RPMI8226 (cell line): ENCODE data around the gene BIRC5.
"Not testable (repeated sequence)": the region's sequence is repeated elsewhere in the genome, so short reads cannot be mapped to it uniquely, and the experiment has no call there.

Experiments used
- DNase-seq: peaks from one replicate; pipeline ENCODE4 v3.0.0-alpha.2; 2015

Gene BIRC5

DNA sequence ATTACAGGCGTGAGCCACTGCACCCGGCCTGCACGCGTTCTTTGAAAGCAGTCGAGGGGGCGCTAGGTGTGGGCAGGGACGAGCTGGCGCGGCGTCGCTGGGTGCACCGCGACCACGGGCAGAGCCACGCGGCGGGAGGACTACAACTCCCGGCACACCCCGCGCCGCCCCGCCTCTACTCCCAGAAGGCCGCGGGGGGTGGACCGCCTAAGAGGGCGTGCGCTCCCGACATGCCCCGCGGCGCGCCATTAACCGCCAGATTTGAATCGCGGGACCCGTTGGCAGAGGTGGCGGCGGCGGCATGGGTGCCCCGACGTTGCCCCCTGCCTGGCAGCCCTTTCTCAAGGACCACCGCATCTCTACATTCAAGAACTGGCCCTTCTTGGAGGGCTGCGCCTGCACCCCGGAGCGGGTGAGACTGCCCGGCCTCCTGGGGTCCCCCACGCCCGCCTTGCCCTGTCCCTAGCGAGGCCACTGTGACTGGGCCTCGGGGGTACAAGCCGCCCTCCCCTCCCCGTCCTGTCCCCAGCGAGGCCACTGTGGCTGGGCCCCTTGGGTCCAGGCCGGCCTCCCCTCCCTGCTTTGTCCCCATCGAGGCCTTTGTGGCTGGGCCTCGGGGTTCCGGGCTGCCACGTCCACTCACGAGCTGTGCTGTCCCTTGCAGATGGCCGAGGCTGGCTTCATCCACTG lies at the start of gene BIRC5:
TSS of gene BIRC5 (plus strand) at position 238 of the 690 bp plus-strand sequence. CDS start at position 302, 64 bp downstream.
- DNase-seq: peak; percentile 96

DNA sequence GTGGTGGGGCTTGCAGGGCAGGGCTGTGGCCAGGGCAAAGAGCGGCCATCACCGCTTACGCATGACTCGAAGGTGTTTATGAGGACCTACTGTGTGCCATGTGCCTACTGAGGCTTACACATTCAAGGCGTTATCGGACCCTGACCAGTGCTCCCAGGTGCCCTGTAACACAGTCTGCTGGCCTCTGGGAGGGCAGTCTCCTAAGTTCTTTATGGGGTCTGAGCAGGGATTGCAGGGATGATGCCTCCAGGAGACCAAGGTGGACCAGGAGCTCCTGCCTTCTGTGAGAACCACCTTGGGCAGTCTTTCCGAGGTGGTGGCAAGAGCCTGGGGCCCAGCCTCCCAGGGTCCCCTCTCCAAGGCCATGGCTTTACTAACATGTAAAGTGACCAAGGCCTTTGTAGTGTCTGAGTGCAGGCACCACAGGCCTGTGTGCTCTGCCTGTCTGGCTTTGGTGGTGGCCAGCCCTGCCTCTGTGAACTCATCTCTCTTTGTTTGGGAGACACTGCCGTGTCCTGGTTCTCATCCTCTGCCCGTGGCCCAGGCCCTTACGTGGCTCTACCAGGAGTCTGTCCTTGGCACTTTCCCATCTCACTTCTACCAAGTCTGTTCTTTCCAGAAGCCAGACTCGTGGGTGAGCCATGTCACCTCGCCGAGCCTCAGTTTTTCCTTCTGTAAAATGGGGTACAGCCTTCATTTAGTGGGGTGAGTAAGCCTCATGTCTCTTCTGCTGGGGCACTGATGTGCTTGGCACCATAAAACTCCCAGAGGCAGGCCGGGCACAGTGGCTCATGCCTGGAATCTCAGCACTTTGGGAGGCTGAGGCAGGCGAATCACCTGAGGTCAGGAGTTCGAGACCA lies 49.1 kb upstream of the BIRC5 start:
- DNase-seq: no peak

DNA sequence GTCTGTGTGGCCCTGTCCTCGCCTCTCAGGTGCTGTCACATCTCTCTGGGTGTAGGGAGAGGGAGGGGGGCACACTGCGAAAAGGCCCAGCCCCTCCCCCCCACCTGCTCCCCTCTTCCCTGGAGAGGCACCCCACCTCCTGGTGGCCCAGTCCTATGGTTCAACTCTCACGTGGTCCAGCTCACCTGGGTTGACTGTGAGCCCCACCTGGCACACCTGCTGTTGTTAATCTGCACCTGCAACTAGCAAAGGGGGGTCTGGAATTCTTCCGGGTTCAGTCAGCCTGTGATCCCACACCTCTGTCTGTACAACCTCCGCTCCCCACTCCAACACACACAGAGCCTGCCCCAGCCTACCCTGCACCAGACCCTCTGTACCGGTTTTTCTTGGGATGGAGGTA lies 47.6 kb upstream of the BIRC5 start:
- peak; percentile 60 for DNase-seq

DNA sequence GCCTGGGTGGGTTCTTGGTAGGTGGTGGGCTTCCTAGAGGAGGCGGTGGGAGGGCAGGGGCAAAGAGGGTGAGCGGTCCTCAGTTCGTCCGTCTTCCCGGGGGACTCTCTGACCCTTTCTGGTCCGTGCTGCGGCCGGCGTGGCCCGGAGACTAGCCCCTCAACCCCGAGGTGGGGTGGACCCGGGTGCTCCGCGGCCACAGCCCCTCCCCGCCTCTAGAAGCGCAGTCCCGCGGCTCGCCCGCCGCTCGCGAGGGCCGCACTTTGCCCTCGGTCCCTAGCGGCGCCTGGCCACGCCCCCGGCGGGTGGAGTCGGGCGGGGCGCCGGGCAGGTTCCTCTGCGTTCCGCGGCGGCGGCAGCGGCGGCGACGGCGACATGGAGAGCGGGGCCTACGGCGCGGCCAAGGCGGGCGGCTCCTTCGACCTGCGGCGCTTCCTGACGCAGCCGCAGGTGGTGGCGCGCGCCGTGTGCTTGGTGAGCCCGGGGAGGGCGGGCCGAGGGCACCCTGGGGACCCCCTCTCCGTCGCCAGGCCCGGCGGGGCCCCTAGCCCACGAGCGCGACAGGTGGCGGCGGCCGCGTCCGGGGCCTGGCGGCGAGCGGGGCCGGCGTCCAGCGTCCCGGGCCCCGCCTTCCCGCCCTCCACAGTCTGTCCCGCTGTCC lies 45.7 kb upstream of the BIRC5 start, which contains the start of gene SYNGR2:
TSS of gene SYNGR2 (plus strand) at position 340 of the 661 bp plus-strand sequence. CDS start at position 376, 36 bp downstream.
- DNase-seq: peak; percentile 94

DNA sequence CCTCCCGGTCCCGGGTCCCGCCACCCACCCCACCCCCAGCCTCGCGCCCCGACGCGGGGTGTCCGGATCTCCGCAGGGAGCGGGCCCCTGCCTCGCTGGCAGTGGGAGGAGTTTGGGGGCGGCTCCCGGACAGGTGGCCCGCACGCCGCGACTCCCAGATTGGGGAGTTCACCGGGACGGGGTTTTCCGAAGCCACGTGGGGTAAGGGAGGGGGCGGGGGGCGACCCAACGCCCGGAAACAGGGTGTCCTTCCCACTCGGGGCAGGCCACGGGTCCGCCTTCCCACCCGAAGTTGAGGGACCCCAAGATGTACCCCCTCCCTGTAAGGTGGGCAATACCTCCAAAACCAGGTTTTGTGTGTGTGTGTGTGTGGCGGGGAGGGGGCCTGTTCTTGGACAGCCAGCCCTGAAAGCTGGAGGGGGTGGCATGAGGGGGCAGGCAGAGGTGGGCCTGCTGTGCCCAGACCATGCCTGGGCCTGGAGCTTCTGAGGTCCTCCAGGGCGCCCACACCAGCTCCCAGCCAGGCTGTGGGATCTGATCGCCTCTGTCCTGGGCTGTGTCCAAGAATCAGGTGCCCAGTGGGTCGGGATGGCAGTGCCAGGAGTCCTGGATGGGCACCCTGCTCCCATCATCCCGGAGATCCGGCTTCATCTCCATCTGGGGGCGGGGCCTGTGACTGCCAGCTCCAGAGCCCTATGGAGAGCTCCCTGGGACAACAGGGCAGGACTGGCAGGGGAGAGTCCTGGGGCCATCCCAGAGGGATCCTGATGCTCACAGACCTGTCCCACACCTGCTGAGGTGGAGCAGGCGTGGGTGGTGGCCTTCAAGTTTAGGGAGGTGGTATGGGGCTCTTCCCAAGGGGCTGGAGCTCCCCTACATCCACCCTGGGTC lies 44.9 kb upstream of the BIRC5 start:
- peak; percentile 59 for DNase-seq

DNA sequence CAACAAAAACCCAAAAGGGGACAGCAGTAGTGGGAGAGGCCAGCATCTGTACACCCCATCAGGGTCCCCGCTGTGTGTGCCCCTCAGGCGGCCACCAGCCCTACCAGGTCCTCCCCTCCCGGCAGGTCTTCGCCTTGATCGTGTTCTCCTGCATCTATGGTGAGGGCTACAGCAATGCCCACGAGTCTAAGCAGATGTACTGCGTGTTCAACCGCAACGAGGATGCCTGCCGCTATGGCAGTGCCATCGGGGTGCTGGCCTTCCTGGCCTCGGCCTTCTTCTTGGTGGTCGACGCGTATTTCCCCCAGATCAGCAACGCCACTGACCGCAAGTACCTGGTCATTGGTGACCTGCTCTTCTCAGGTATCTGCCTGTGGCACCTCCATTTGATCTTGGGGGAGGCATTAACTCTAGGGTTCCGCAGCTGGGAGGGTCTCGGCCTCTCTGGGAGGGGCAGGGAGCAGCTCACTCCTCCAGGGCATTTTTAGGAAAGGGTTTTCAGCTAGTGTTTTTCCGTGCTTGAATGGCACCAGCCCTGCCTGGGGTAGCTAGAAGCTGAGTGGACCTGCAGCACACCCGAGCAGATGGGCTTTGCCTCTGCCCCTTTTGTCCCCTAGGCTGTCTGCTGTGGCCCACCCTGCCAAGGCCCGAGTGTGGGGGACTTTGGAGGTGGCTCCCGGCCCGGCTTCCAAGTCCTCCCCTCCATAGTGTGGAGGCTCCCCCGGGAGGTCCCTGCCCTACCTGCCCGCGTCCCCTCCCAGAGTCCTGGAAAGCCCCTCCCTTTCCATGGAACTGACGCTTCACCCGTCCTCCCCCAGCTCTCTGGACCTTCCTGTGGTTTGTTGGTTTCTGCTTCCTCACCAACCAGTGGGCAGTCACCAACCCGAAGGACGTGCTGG lies 43.1 kb upstream of the BIRC5 start:
- no peak for DNase-seq

DNA sequence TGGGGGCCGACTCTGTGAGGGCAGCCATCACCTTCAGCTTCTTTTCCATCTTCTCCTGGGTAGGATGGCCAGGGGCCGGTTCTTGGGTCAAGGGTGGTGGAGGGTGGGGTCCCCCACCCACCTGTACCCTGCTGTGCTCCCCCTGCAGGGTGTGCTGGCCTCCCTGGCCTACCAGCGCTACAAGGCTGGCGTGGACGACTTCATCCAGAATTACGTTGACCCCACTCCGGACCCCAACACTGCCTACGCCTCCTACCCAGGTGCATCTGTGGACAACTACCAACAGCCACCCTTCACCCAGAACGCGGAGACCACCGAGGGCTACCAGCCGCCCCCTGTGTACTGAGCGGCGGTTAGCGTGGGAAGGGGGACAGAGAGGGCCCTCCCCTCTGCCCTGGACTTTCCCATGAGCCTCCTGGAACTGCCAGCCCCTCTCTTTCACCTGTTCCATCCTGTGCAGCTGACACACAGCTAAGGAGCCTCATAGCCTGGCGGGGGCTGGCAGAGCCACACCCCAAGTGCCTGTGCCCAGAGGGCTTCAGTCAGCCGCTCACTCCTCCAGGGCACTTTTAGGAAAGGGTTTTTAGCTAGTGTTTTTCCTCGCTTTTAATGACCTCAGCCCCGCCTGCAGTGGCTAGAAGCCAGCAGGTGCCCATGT lies 42.3 kb upstream of the BIRC5 start:
- not testable (repeated sequence) for DNase-seq

DNA sequence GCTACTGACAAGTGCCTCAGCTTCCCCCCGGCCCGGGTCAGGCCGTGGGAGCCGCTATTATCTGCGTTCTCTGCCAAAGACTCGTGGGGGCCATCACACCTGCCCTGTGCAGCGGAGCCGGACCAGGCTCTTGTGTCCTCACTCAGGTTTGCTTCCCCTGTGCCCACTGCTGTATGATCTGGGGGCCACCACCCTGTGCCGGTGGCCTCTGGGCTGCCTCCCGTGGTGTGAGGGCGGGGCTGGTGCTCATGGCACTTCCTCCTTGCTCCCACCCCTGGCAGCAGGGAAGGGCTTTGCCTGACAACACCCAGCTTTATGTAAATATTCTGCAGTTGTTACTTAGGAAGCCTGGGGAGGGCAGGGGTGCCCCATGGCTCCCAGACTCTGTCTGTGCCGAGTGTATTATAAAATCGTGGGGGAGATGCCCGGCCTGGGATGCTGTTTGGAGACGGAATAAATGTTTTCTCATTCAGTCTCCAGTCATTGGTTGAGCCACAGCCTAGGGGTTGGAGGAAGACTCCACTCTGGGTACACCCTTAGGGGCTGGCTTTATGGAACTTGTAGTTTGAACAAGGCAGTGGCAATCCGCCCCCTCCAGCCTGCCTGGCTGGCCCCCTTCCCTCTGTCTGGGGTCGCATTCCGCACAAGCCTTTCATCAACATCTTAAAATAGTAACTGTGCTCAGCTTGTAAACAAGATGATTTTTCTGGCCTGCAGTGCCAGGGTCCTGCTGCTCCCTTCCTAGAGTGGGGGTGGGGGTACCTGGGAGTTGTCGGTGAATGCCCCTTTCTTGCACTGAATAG lies 41.6 kb upstream of the BIRC5 start:
- DNase-seq: peak; percentile 27

DNA sequence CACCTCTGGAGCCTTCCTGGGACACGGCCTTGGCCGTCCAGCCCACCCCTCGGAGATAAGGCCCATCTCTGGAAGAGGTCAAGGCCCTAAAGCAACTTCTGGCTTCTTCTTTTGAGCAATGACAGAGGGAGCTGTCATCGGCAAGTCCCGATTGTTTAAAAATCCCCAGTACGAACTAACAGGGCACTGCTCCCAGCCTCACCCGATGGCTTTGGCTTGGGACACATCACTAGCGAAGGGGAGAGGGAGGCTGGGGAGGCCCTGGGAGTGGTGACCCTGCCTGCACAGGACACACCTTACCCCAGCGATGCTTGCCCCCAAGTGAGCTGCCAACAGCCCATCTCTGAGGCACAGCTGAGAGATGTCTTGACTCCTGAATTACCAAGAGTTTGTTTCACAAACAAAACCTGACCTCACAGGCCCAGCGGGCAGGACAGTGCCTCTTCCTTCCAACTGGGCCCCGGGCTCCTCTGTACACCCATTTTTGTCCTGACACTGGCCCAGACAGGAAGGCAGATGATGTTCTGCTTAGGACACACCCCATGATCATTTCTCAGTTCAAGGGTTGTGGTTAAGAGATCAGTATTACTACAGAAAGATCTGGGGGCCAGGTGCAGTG lies 40.8 kb upstream of the BIRC5 start:
- DNase-seq: peak; percentile 62

DNA sequence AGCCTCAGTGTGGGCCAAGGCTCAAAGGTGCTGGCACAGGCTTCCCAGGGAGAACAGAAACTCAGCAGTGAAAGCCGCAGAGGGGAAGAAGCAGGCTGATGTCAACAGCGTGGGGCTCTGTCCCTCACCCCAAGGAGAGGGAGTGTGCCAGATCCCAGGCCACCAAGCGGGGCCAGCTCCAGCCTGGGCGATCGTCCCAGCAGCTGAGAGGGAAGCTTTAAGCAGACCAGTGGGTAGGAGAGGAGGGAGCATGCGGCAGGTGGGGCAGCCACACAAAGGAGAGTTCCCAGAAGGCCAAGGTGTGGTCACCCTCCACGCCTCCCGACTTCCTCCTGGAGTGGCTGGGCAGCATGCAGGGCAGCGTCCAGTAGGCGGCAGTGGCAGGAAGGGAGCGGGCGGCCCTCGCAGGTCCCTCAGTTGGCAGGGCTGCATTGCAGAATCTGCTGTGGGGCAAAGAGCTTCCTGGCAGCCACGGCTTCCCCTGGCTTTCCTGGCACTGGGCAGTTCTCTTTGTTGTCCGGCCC lies 39.6 kb upstream of the BIRC5 start:
- peak; percentile 77 for DNase-seq

DNA sequence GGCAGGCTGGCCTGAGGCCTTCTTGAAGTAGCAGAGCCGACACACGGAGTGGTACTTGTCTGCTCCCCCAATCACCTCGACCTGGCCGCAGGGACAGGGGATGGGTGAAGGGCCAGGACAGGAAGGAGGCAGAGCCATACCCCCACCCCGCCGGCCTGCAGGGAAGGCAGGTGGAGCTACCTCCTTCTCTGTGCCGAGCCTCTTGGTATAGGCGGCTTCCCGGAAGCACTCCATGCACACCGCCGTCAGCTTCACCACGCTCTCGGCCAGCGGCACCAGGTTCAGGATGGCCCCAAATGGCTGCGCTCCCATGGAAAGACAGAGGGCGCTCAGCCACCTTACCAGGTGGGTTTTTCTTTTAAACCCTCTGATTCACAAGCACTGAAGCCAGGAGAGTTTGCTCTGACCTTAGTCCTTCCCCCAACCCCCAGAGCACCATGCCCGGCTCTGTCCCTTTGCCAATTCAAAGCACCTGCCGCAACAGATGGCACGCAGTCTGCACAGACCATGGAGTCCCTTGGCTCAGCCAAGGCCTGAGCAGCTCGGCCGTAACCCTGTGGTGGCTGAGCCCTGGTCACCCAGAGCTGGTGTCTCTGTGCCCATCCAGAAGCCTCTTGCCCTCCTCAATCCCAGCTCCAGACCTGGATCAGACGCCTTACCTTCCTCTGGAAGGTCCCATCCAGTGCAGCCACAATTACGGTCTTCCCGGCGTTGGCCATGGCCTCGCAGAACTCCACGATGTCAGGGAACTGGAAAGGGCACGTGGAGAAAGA lies 39.0 kb upstream of the BIRC5 start:
- DNase-seq: peak; percentile 78

DNA sequence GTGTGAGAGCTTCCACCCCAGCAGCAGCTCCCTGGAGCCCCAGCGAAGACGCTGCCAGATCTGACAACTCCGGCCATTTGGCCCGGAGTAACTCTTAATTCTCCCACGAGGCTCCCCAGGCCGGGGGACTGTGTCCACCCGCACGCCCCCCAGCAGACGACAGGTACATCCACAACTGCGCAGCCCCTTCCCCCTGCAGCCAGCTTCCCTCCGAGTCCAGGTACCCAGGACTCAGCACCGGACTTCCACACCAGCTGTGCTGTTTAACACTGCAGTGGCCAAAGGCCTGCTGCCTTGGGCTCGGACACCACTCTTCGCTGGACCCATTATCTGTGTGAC lies 38.4 kb upstream of the BIRC5 start:
- DNase-seq: no peak

DNA sequence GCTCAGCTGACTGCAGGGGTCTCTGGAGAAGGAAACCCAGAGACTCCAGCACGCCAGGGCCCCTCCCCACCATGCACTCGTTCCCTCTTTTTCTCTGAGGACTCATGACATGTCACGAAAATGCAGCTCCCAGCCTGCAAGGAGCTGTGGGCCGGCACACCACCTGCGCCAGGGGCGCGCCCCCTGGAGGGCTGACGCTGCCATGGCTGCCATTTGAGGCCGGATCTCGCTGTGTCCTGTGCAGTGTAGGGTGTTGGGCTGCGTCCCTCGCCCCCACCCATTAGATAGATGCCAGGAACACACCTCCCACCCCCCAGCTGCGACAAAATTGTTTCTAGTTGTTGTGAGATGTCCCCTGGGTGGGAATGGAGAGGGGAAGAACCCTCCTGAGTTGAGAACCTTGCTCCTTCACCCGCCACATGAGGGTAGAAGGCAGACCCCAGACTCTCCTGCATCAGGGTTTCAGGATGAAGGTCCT lies 37.5 kb upstream of the BIRC5 start:
- DNase-seq: peak; percentile 58

DNA sequence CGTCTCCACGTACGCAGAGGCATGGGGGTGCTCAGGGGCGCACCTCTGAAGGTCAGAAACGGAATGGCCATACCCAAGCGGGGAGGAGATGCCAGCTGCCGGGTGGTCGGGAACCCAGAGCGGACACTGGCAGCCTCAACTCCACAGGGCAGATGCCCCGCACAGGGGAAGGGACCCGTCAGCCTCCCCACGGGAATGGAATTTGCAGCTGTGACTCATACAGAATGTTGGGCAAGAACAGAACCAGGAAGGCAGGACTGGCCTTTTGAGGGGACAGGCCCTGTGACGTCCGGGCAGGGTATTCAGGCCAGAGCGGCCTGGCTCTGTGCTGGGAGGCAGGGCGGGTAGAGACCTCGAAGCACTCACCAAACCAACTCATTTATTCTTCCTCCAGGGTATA lies 34.7 kb upstream of the BIRC5 start:
- no peak for DNase-seq

DNA sequence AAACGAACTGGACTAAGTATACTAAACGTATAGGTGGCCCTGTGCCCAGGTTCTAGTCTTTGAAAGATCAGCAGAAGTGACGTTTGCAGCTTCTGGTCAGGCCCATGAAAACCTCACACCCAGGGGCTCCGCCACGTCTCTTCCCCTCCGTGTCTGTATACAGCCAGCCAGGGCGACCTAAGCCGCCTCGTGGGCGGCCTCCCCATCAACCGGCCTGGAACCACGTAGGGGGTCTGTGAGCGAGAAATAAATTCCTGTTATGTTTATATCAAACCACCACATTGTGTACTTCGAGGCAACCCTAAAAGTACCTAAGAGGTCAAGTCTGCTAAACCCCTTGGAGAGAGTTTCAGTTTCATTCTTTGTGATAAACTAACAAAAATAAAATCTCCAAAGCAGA lies 34.0 kb upstream of the BIRC5 start:
- peak; percentile 75 for DNase-seq

DNA sequence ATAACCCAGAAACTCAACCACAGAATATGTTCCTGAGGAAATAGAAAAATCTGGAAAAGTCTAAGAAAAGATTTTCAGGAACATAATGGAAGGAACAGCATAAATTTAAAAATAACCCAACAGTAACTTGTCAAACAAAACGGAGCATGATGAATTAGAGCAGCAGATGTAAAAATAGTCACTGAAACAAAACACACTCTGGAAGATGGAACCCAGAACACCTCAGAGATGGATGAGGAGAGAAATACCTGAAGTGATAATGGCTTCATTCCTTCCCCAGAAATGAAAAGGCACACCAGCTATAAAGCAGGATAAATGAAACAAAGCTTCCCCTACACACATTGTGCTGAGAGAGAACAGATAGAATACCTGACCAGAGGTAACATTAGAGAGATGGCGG lies 33.5 kb upstream of the BIRC5 start:
- no peak for DNase-seq

DNA sequence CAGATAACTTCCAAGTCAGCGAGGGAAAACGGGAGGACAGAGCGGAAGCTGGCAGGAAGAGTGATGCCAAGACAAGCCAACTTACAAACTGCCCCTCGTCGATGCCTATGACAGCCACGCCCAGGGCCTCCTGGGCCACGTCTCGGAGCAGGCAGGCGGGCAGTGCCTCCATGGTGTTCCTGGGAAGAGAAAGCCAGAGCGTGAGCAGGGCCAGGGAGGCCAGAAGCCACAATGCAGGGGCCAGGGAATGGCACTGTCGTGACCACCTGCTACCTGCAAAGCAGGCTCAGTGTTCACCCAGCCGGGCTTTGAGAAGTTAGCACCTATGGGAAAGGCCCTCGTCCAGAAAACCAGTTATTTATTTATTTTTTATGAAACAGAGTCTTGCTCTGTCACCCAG lies 31.5 kb upstream of the BIRC5 start:
- DNase-seq: no peak

DNA sequence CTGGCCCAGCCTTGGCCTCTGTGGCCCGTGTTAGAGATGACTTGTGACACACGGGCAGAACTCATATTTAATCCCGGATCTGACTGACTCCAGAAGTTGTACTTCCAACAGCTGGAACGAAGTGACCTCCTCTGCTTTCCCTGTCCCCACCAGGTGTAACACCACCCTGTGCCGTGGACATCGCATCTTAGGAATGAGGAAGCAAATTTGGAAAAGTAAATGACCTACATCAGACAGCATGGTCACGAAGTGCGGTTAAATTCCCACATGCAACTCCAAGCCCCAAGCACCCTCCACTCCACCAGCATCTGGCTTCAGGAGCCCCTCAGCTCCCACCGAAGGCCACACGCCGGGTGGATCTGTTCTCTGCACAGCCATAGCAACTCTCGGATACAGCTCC lies 30.1 kb upstream of the BIRC5 start:
- DNase-seq: no peak
